Ishikawa (cell line): ENCODE results near the gene CORO2B.

ENCODE experiments used
- CEBPB ChIP-seq: IDR thresholded peaks from 2 replicates; pipeline ENCODE4 v1.6.1; 2012
- FOXM1 ChIP-seq: IDR thresholded peaks from 2 replicates; pipeline ENCODE4 v1.6.1; 2012; ENCODE audit warnings: low read depth, borderline replicate concordance
- NFIC ChIP-seq: IDR thresholded peaks from 2 replicates; pipeline ENCODE4 v1.6.1; 2012
- TAF1 ChIP-seq: IDR thresholded peaks from 2 replicates; pipeline ENCODE4 v1.6.1; 2012; ENCODE audit warnings: low read depth, mild to moderate bottlenecking
- TCF12 ChIP-seq: IDR thresholded peaks from 2 replicates; pipeline ENCODE4 v1.6.1; 2012; ENCODE audit warnings: low read depth
- USF1 ChIP-seq: IDR thresholded peaks from 2 replicates; pipeline ENCODE4 v1.6.1; 2012
- TF ChIP-seq, protein P1 (sequence below): IDR thresholded peaks from 2 replicates; pipeline ENCODE4 v1.6.1; 2012

GRCh38 chr15:68719051-68719450, 140.3 kb downstream of the CORO2B start:
- TF ChIP-seq NFIC, result no peak
- no peak for TF ChIP-seq CEBPB
- TF ChIP-seq, protein P1, sequence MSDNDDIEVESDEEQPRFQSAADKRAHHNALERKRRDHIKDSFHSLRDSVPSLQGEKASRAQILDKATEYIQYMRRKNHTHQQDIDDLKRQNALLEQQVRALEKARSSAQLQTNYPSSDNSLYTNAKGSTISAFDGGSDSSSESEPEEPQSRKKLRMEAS, result no peak
- no peak for TF ChIP-seq TAF1
- no peak for TF ChIP-seq TCF12
- TF ChIP-seq USF1, result no peak
- TF ChIP-seq FOXM1, result no peak
